Sigmoid colon (tissue), 4 donors: ENCODE results near the gene ATXN7.

ENCODE experiments used
- EP300 ChIP-seq, 4 donors: sonication (generic); formaldehyde crosslinking; IDR thresholded peaks; one replicate each; pipeline ENCODE4 v1.6.1; 2017; ENCODE audit warnings: antibody characterized with exemption in 4 of 4
- POLR2A ChIP-seq, 2 donors: fragments of 450-650 bp; IDR thresholded peaks; one replicate each; pipeline ENCODE4 v1.6.1; 2016; ENCODE audit warnings: antibody characterized with exemption in 2 of 2, mild to moderate bottlenecking in 2 of 2, moderate library complexity in 2 of 2
- POLR2AphosphoS5 ChIP-seq, 4 donors: sonication (generic); formaldehyde crosslinking; IDR thresholded peaks; one replicate each; pipeline ENCODE4 v1.6.1; 2017; ENCODE audit warnings: antibody characterized with exemption in 4 of 4
- TF ChIP-seq, protein P1 (sequence below), 4 experiments: fragments of 450-650 bp in 3 of 4; fragments of 200-600 bp in 1 of 4; IDR thresholded peaks; one replicate each; pipeline ENCODE4 v1.5.1; 2016 to 2019; ENCODE audit warnings: antibody characterized with exemption in 4 of 4, mild to moderate bottlenecking in 3 of 4, moderate library complexity in 2 of 4

GRCh38 chr3:63931290-63931689, 67.6 kb downstream of the ATXN7 start:
- no peak for TF ChIP-seq POLR2A (IDR thresholded peaks at IDR 0.05)
- TF ChIP-seq, protein P1, sequence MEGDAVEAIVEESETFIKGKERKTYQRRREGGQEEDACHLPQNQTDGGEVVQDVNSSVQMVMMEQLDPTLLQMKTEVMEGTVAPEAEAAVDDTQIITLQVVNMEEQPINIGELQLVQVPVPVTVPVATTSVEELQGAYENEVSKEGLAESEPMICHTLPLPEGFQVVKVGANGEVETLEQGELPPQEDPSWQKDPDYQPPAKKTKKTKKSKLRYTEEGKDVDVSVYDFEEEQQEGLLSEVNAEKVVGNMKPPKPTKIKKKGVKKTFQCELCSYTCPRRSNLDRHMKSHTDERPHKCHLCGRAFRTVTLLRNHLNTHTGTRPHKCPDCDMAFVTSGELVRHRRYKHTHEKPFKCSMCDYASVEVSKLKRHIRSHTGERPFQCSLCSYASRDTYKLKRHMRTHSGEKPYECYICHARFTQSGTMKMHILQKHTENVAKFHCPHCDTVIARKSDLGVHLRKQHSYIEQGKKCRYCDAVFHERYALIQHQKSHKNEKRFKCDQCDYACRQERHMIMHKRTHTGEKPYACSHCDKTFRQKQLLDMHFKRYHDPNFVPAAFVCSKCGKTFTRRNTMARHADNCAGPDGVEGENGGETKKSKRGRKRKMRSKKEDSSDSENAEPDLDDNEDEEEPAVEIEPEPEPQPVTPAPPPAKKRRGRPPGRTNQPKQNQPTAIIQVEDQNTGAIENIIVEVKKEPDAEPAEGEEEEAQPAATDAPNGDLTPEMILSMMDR (IDR thresholded peaks at IDR 0.05) = no peak
- TF ChIP-seq POLR2AphosphoS5 (IDR thresholded peaks at IDR 0.05) = no peak
- TF ChIP-seq EP300 (IDR thresholded peaks at IDR 0.05) = no peak
